Measurements from ENCODE around the gene CALCOCO2.

- TF ChIP-seq CTCF (IDR thresholded peaks at IDR 0.05) (no peak), POLR2A (IDR thresholded peaks at IDR 0.05) (no peak)
These were observed 31.6 kb upstream of the CALCOCO2 start for GRCh38 chr17:48799069-48799723.

All from tibial nerve (tissue), 3 donors.